NCI-H1436 treated with DMSO at 0.1 percent for 48 hours (cell line): ENCODE measurements around the gene KIRREL3.

ENCODE experiments used
- DNase-seq: peaks from one replicate; lab custom pipeline; 2025; lab: John Stamatoyannopoulos, UW

Gene KIRREL3

GRCh38 chr11:126997196-126997595 is 3.4 kb downstream of the KIRREL3 start:
- DNase-seq, result no peak

- no peak for DNase-seq
These were observed 4.3 kb downstream of the KIRREL3 start for GRCh38 chr11:126996036-126996804.

- DNase-seq, result no peak
These were observed 7.0 kb downstream of the KIRREL3 start for GRCh38 chr11:126993599-126993998.

GRCh38 chr11:126992804-126993111 is 7.8 kb downstream of the KIRREL3 start:
- DNase-seq, result no peak

- no peak for DNase-seq
These were observed 8.3 kb downstream of the KIRREL3 start for GRCh38 chr11:126992065-126992803.

- DNase-seq, result no peak
These were observed 9.0 kb downstream of the KIRREL3 start for GRCh38 chr11:126991596-126991995.

GRCh38 chr11:126990716-126991480 is 9.7 kb downstream of the KIRREL3 start:
- DNase-seq, result no peak

- peak; percentile 44 for DNase-seq
These were observed 10.4 kb downstream of the KIRREL3 start for GRCh38 chr11:126989942-126990715.

GRCh38 chr11:126988655-126989054 is 11.9 kb downstream of the KIRREL3 start:
- no peak for DNase-seq

GRCh38 chr11:126981635-126982034 is 18.9 kb downstream of the KIRREL3 start:
- DNase-seq, result no peak

- DNase-seq, result peak; percentile 66
These were observed 21.7 kb downstream of the KIRREL3 start for GRCh38 chr11:126978911-126979310.

GRCh38 chr11:126978165-126978564 is 22.4 kb downstream of the KIRREL3 start:
- DNase-seq, result no peak

GRCh38 chr11:126973051-126973450 is 27.5 kb downstream of the KIRREL3 start:
- DNase-seq, result no peak

GRCh38 chr11:126971305-126971704 is 29.3 kb downstream of the KIRREL3 start:
- DNase-seq, result no peak

- DNase-seq, result no peak
These were observed 30.6 kb downstream of the KIRREL3 start for GRCh38 chr11:126969865-126970479.

GRCh38 chr11:126968915-126969314 is 31.7 kb downstream of the KIRREL3 start:
- DNase-seq, result no peak

GRCh38 chr11:126965331-126965730 is 35.2 kb downstream of the KIRREL3 start:
- no peak for DNase-seq

GRCh38 chr11:126963603-126964363 is 36.8 kb downstream of the KIRREL3 start:
- no peak for DNase-seq

- DNase-seq, result no peak
These were observed 37.5 kb downstream of the KIRREL3 start for GRCh38 chr11:126963115-126963514.

- DNase-seq, result no peak
These were observed 40.9 kb downstream of the KIRREL3 start for GRCh38 chr11:126959700-126960099.

GRCh38 chr11:126956635-126957034 is 43.9 kb downstream of the KIRREL3 start:
- DNase-seq, result no peak
